ENCODE measurements around the gene CASR. TPM values are rescaled to one million over a fixed set of nuclear protein-coding genes. Genes with fewer than 3 reads are reported as not detected.

Gene CASR
- total and polyA plus RNA-seq, 8 donors = 6.9 to 24.6 (median 10.5) TPM

DNA sequence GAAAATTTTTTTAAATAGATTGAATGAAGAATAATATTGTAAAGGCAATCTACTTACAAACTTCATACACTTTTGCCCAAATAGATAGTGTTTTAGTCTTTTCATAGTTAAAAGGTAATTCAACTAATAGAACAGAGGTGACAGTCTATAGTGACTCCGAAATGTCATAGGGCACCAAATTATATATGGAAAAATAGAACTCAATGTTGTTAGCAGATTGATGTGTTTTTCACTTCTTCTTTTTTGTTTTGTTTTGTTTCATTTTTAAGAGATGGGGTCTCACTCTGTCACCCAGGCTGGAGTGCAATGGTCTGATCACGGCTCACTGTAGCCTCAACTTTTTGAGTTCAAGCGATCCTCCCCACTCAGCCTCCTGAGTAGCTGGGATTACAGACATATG lies 142.3 kb downstream of the CASR start:
- FAIRE-seq (no peak), DNase-seq (no peak), ATAC-seq (no peak)
- 95 to 97% methylated on average over 3 of the region's 3 CpGs for WGBS, 2 donors
- peaks cover 0 to 13% (median 7%) of the 10 kb centered on the region in 3 donors for H3K4me1 ChIP-seq
- no peaks in the 10 kb centered on the region for H3K36me3 ChIP-seq
- H3K4me3 ChIP-seq = no peak overlapping the region
- H3K9me3 ChIP-seq = no peaks in the 10 kb centered on the region
- intact Hi-C loops (cut with DNase I) = no loop called here
- no peak overlapping the region for H3K27ac ChIP-seq
- TF ChIP-seq, protein P1, sequence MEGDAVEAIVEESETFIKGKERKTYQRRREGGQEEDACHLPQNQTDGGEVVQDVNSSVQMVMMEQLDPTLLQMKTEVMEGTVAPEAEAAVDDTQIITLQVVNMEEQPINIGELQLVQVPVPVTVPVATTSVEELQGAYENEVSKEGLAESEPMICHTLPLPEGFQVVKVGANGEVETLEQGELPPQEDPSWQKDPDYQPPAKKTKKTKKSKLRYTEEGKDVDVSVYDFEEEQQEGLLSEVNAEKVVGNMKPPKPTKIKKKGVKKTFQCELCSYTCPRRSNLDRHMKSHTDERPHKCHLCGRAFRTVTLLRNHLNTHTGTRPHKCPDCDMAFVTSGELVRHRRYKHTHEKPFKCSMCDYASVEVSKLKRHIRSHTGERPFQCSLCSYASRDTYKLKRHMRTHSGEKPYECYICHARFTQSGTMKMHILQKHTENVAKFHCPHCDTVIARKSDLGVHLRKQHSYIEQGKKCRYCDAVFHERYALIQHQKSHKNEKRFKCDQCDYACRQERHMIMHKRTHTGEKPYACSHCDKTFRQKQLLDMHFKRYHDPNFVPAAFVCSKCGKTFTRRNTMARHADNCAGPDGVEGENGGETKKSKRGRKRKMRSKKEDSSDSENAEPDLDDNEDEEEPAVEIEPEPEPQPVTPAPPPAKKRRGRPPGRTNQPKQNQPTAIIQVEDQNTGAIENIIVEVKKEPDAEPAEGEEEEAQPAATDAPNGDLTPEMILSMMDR (IDR thresholded peaks at IDR 0.05) = no peak
- H3K27me3 ChIP-seq = no peaks in the 10 kb centered on the region

DNA sequence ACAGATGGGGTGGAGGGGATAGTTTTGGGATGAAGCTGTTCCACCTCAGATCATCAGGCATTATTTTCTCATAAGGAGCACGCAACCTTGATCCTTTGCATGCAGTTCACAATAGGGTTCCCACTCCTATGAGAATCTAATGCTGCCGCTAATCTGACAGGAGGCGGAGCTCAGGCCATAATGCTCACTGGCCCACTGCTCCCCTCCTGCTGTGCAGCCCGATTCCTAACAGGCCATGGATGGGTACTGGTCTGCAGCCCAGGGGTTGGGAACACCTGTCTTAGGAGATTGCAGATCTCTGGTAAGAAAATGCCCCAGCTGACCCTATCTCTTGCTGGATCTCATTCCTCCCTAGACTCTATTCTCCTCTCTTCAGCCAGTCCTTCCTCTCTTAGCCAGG lies 148.4 kb downstream of the CASR start:
- no peaks in the 10 kb centered on the region for H3K27me3 ChIP-seq
- no peak overlapping the region for H3K4me3 ChIP-seq
- H3K36me3 ChIP-seq = no peaks in the 10 kb centered on the region
- H3K9me3 ChIP-seq = no peaks in the 10 kb centered on the region
- FAIRE-seq (no peak), DNase-seq (no peak), ATAC-seq (no peak)
- intact Hi-C loops (cut with DNase I) = no loop called here
- TF ChIP-seq, protein P1 (IDR thresholded peaks at IDR 0.05) = no peak
- H3K4me1 ChIP-seq = no peaks in the 10 kb centered on the region
- H3K27ac ChIP-seq = no peak overlapping the region
- WGBS, 2 donors = 80 to 83% methylated on average over 4 of the region's 4 CpGs

DNA sequence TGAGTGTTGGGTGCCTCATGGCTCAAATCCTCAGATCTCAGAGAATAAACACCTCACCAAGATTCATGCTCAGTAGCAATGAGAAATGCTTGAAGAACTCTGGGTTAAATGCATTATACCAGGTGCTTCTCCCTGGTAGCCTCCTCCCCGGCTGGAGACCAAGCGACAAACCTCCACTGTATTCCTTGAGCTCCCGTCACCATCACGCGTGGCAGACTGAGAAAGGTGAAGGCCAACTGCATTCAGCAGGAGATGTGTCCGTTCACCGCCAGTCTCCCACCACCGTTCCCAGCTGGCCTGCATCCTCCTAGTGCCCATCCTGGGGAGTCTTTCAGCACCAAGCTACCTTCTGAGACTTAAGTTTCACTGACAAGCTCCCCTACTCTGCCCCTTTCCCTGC lies 149.1 kb downstream of the CASR start:
- TF ChIP-seq, protein P1 (IDR thresholded peaks at IDR 0.05) = no peak
- intact Hi-C loops (cut with DNase I) = no loop called here
- Histone ChIP-seq H3K4me1 (no peaks in the 10 kb centered on the region), H3K27me3 (no peaks in the 10 kb centered on the region), H3K27ac (no peak overlapping the region), H3K9me3 (no peaks in the 10 kb centered on the region), H3K4me3 (no peak overlapping the region), H3K36me3 (no peaks in the 10 kb centered on the region)
- no peak for FAIRE-seq
- DNase-seq = no peak
- ATAC-seq = no peak
- 90 to 92% methylated on average over 8 of the region's 8 CpGs for WGBS, 2 donors

Other genes starting within 250 kb of the CASR start
- 1 to 10 TPM; 4.1 to 8.2 (median 5.7) TPM for gene ILDR1, start 161.4 kb upstream of the CASR start, total RNA-seq
- gene ILDR1, start 161.4 kb upstream of the CASR start, polyA plus RNA-seq = 1 to 10 TPM; 2.2 to 3.0 TPM
- gene CD86, start 128.3 kb upstream of the CASR start, total RNA-seq = 1 to 10 TPM in 3 of 6 donors, under 1 TPM in 3; 0.31 to 9.0 (median 1.5) TPM
- gene CD86, start 128.3 kb upstream of the CASR start, polyA plus RNA-seq = under 1 TPM; 0.31 to 0.38 TPM
- gene CSTA, start 141.6 kb downstream of the CASR start, total RNA-seq = 1 to 10 TPM in 2 of 6 donors, under 1 TPM in 2, not detected in 2; 0.63 to 2.1 (median 1.0) TPM
- 1 to 10 TPM; 3.0 to 3.7 TPM for gene CSTA, start 141.6 kb downstream of the CASR start, polyA plus RNA-seq
- 10 to 100 TPM in 5 of 6 donors, 1 to 10 TPM in 1; 9.3 to 15.2 (median 13.1) TPM for gene MIX23, start 199.6 kb downstream of the CASR start, total RNA-seq
- 10 to 100 TPM; 28.5 to 28.6 TPM for gene MIX23, start 199.6 kb downstream of the CASR start, polyA plus RNA-seq
- 10 to 100 TPM; 32.8 to 60.4 (median 43.9) TPM for gene FAM162A, start 200.5 kb downstream of the CASR start, total RNA-seq
- gene FAM162A, start 200.5 kb downstream of the CASR start, polyA plus RNA-seq = 10 to 100 TPM; 53.1 to 74.3 TPM
- 1 to 10 TPM; 2.6 to 5.4 (median 3.3) TPM for gene WDR5B, start 232.4 kb downstream of the CASR start, total RNA-seq
- 1 to 10 TPM; 2.3 to 3.9 TPM for gene WDR5B, start 232.4 kb downstream of the CASR start, polyA plus RNA-seq